Measurements from ENCODE around the gene MFRP. TPM values are rescaled to one million over a fixed set of nuclear protein-coding genes. Genes with fewer than 3 reads are reported as not detected.
A peak's percentile ranks its signal among the peaks of the same experiment; 100 is the strongest.

The MFRP gene
- total RNA-seq, 1 donor from 2014 or later = not detected

- TF ChIP-seq CTCF (IDR thresholded peaks at IDR 0.05; ENCODE audit: unreplicated experiment) = peak; percentile 91
- Mint-ChIP-seq H3K9me3 (no peaks in the 10 kb centered on the region), H3K27ac (peak overlapping the region; percentile 76), H3K36me3 (no peaks in the 10 kb centered on the region), H3K27me3 (ENCODE audit: low read depth) (no peaks in the 10 kb centered on the region), H3K4me3 (no peak overlapping the region), H3K4me1 (peaks cover 31% of the 10 kb centered on the region)
- DNase-seq (ENCODE audit: low spot score in 2 of 2, unreplicated experiment in 2 of 2) = peak; percentile 50 to 85
Measured at GRCh38 chr11:119323532-119324033, 22.9 kb downstream of the MFRP start.

- no peak overlapping the region for H3K4me3 Mint-ChIP-seq
- H3K27me3 Mint-ChIP-seq (ENCODE audit: low read depth) = no peaks in the 10 kb centered on the region
- no peaks in the 10 kb centered on the region for H3K9me3 Mint-ChIP-seq
- TF ChIP-seq CTCF (IDR thresholded peaks at IDR 0.05; ENCODE audit: unreplicated experiment) = no peak
- peaks cover 36% of the 10 kb centered on the region for H3K4me1 Mint-ChIP-seq
- DNase-seq (ENCODE audit: low spot score in 2 of 2, unreplicated experiment in 2 of 2) = no peak
- H3K36me3 Mint-ChIP-seq = no peaks in the 10 kb centered on the region
- H3K27ac Mint-ChIP-seq = no peak overlapping the region
Measured at GRCh38 chr11:119322921-119323531, 23.5 kb downstream of the MFRP start.

GRCh38 chr11:119322360-119322739 lies 24.2 kb downstream of the MFRP start:
- DNase-seq (ENCODE audit: low spot score in 2 of 2, unreplicated experiment in 2 of 2) = no peak
- Mint-ChIP-seq H3K27me3 (ENCODE audit: low read depth) (no peaks in the 10 kb centered on the region), H3K9me3 (no peaks in the 10 kb centered on the region), H3K4me3 (no peak overlapping the region), H3K4me1 (peaks cover 40% of the 10 kb centered on the region), H3K27ac (no peak overlapping the region), H3K36me3 (no peaks in the 10 kb centered on the region)
- TF ChIP-seq CTCF (IDR thresholded peaks at IDR 0.05; ENCODE audit: unreplicated experiment) = no peak

GRCh38 chr11:119320776-119321524 lies 25.6 kb downstream of the MFRP start:
- H3K27me3 Mint-ChIP-seq (ENCODE audit: low read depth) = no peaks in the 10 kb centered on the region
- DNase-seq (ENCODE audit: low spot score in 2 of 2, unreplicated experiment in 2 of 2) = peak in 1 of 2 experiments; percentile 59
- peaks cover 40% of the 10 kb centered on the region for H3K4me1 Mint-ChIP-seq
- peak overlapping the region; percentile 67 for H3K4me3 Mint-ChIP-seq
- H3K9me3 Mint-ChIP-seq = no peaks in the 10 kb centered on the region
- no peaks in the 10 kb centered on the region for H3K36me3 Mint-ChIP-seq
- no peak for TF ChIP-seq CTCF (IDR thresholded peaks at IDR 0.05; ENCODE audit: unreplicated experiment)
- no peak overlapping the region for H3K27ac Mint-ChIP-seq

GRCh38 chr11:119320240-119320775 lies 26.2 kb downstream of the MFRP start:
- Mint-ChIP-seq H3K4me3 (peak overlapping the region; percentile 62), H3K27ac (no peak overlapping the region), H3K4me1 (peaks cover 45% of the 10 kb centered on the region), H3K36me3 (no peaks in the 10 kb centered on the region), H3K27me3 (ENCODE audit: low read depth) (no peaks in the 10 kb centered on the region), H3K9me3 (no peaks in the 10 kb centered on the region)
- DNase-seq (ENCODE audit: low spot score in 2 of 2, unreplicated experiment in 2 of 2) = no peak
- TF ChIP-seq CTCF (IDR thresholded peaks at IDR 0.05; ENCODE audit: unreplicated experiment) = no peak

Measured in mesothelial cell of epicardium (in vitro differentiated cells).